GM19452 (cell line): Measurements from ENCODE around the gene KLHL3.
A peak's percentile ranks its signal among the peaks of the same experiment; 100 is the strongest.
"Not testable (repeated sequence)": the region's sequence is repeated elsewhere in the genome, so short reads cannot be mapped to it uniquely, and the experiment has no call there.

Experiments
- ATAC-seq: cut with Tn5 transposase; IDR thresholded peaks from one replicate; pipeline ENCODE4 v1.9.1; 2021; ENCODE audit not compliant: unreplicated experiment

Gene KLHL3

DNA sequence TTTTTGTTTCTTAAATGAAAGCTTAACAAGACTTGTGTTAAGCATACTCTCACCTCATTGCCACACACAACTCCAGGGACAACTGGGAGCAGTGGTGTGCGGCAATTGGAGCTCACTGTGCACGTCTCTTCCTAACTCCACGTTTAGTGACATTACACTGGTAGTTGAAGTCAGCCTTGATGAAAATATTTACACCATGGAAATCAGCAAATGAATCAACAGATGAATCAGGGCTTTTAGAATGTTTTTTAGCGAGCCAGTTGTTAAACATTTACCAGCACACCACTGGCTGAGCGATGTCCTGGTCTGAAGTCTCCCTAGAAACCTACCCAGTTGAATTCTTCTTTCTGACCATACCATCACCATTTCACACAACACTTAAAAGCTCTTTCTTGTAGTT is 67.3 kb downstream of the KLHL3 start:
- no peak for ATAC-seq

GRCh38 chr5:137667341-137667740 is 68.5 kb downstream of the KLHL3 start:
- no peak for ATAC-seq

GRCh38 chr5:137666901-137667300 is 69.0 kb downstream of the KLHL3 start:
- no peak for ATAC-seq

DNA sequence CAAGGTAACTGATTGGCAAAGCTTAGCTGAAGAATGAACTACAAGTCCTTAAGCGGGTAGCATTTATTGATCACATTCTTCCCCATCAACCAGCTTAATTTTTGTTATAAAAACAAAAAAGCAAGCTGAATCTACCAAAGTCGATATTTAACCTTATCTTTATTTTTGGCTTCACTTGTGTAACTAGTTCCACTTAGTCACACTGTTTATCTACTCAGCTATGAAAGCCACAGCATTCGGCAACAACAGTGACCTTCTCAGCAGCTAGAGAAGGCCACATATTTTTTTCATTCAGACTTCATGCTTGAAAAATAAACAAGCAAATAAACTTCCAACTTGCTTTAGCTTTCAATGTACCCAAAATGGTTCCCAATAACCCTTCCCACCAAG is 69.4 kb downstream of the KLHL3 start:
- ATAC-seq, result peak; percentile 41

- ATAC-seq, result peak; percentile 100
Measured at GRCh38 chr5:137665678-137666460, 70.0 kb downstream of the KLHL3 start.

DNA sequence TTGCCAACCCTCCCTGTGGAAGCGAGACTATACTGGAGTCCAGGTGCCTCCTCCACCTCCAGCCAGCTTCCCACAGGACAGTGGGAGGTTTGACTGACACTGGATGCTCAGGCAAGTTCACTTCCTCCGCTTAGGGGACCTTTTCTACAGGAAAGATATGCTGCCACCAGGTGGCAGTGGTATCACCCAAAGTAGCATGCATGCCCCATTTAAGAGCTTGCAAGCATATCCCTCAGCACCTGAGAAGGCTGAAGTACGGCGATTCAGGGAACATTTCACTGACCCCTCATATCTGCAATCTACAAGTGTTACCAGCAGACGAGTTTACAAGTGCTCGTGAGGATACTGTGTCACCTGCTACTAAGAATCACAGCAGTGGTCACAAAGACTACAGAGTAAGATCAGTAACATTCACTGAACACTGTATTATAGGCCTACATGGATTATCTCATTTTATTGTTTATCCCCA is 75.5 kb downstream of the KLHL3 start:
- ATAC-seq, result peak; percentile 90

- ATAC-seq, result no peak
Measured at GRCh38 chr5:137659209-137659608, 76.7 kb downstream of the KLHL3 start.

DNA sequence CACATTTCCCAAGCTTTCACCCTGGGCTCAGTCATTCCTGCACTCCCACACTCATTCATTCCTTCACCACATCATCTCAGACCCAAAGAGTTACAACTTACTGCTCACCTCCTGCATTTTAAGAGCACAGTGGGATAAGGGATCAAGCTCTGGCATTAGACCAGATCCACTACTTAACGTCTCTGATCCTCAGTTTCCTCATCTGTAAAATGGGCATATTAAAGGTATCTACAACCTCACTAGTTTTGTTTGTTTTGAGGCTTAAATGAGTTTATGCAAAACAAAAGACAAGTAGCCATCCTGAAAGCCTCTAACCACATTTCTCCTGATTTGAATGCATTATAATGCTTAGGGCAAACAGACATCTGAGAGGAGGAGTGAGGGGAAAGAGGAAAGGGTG is 77.6 kb downstream of the KLHL3 start:
- ATAC-seq, result no peak

GRCh38 chr5:137657073-137657472 is 78.8 kb downstream of the KLHL3 start:
- ATAC-seq, result no peak

- ATAC-seq, result no peak
Measured at GRCh38 chr5:137656558-137656957, 79.3 kb downstream of the KLHL3 start.

DNA sequence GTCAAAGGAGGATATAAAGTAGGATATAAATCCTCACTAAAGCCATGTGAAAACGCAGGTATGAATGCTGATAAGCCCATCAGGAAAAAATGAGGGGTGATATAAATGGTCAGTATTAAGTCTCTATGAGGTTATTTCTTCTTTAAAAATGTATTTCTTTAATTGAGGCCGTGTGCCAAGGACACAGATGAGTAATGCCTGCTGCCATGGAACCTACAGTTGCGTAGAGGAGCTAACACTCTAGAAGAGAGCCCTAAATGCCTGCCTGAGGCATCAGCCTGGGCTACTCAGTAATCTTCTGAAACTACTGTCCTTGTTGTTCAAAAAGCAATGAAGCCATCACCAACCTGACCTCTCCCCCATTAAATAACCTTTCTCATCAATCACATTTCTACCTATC is 84.9 kb downstream of the KLHL3 start:
- ATAC-seq, result no peak

DNA sequence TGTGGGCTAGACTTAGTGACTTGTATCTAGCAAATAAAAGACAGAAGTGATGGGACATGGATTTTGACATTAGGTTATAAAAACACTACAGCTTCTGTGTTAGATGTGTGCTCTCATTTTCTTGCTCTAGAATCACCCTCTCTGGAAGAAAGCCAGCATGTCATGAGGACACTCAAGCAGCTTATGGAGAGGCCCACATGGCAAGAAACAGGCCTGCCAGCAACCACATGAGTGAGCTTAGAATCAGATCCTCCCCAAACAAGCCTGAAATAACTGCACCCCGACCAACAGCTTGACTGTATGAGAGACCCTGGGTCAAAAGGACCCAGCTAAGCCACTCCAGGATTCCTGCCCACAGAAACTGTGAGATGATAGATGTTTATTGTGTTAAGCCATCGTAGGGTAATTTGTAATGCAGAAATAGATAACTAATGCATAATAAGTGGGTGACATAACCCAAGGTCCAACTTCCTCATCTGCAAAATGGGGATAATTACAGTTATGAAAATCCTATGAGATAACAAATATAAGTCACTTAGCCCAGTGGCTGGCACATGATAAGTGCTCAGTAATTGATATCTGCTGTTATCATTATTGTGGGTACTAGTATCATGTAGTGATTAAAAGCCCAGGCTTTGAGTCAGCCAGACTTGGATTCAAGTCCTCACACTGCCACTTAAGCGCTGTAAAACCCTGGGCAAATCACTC is 86.5 kb downstream of the KLHL3 start:
- ATAC-seq, result no peak

GRCh38 chr5:137648361-137648760 is 87.5 kb downstream of the KLHL3 start:
- ATAC-seq, result no peak

DNA sequence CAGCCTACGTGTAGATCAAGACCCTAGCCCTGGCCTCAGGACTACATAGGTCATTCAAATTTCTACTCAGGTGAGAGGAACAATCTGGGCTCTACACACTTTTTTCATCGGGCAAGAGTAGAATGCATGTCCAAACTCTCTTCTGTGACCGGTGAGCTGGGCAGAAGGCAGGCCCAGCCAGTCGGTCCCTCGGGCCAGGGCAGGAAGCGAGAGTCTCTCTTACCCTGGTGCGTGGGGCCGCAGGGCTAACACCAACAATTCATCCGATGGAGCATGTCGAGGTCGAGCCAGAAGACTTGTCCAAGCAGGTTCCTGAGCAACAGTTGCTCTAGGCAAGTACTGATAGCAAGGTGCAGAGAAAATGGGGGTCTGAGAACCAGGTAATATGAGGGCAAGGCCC is 88.5 kb downstream of the KLHL3 start:
- ATAC-seq, result no peak

DNA sequence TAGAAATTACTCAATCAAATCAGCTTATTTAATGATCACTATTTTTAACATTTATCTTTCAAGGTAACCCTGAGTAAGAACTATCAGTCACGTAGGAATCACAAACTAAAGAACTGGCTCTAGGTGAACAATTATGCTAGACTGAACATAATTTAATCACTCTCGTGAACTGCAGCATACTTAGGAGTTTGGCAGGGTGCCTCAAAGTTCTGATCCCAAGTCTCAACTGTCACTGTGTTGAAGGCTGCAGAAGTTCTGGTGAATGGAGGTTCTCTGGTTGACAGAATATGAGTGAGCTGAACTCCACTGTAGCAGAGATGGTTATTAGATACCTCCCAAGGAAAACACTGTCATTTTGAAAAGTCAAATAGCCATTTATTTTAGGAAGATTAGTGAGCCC is 89.1 kb downstream of the KLHL3 start:
- no peak for ATAC-seq

DNA sequence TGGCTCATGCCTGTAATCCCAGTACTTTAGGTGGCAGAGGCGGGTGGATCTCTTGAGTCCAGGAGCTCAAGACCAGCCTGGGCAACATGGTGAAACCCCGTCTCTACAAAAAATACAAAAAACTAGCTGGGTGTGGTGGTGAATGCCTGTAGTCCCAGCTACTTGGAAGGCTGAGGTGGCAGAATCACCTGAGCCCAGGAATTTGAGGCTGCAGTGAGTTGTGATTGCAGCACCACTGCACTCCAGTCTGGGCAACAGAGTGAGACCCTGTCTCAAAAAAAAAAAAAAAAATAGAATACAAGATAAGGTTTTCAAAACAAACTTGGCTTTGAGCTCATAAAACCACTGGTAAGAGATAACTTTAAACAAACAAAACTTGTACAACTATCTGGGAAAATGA is 92.8 kb downstream of the KLHL3 start:
- not testable (repeated sequence) for ATAC-seq

GRCh38 chr5:137642091-137642490 is 93.8 kb downstream of the KLHL3 start:
- no peak for ATAC-seq

DNA sequence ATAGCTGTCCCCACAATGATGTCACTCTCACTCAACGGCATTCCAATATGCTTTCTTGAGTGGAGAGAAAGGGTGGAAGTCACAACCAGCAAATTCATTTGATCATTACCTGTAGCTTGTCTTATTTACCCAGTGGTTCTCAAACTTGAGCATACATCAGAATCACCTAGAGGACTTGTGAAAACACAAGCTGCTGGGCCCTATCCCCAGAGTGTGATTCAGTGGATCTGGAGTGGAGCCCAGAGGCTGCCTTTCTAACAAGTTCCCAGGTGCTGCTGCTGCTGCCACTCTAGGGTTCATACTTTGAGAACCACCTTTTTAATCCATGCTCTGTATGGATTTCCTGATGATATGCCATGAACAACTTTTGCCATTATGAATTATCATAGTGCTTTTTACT is 94.7 kb downstream of the KLHL3 start:
- ATAC-seq, result no peak

DNA sequence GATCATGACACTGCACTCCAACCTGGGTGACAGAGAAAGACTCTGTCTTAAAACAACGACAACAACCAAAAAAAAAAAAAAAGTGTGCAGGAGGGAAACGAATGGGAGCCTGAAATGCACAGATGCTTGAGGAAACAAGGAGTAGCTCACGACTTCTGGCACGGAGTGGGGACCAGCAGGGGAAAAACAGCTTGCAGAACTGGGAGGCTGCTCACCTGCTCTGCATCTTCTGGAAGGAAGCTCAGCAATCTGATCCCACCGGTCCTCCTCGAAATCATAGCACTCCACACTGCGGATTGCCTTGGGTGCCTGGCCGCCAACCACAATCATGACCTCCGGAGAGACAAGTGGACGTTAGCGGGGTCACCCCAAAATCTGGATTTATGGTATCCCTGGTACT is 96.2 kb downstream of the KLHL3 start:
- no peak for ATAC-seq

- ATAC-seq, result no peak
Measured at GRCh38 chr5:137638841-137639240, 97.0 kb downstream of the KLHL3 start.

DNA sequence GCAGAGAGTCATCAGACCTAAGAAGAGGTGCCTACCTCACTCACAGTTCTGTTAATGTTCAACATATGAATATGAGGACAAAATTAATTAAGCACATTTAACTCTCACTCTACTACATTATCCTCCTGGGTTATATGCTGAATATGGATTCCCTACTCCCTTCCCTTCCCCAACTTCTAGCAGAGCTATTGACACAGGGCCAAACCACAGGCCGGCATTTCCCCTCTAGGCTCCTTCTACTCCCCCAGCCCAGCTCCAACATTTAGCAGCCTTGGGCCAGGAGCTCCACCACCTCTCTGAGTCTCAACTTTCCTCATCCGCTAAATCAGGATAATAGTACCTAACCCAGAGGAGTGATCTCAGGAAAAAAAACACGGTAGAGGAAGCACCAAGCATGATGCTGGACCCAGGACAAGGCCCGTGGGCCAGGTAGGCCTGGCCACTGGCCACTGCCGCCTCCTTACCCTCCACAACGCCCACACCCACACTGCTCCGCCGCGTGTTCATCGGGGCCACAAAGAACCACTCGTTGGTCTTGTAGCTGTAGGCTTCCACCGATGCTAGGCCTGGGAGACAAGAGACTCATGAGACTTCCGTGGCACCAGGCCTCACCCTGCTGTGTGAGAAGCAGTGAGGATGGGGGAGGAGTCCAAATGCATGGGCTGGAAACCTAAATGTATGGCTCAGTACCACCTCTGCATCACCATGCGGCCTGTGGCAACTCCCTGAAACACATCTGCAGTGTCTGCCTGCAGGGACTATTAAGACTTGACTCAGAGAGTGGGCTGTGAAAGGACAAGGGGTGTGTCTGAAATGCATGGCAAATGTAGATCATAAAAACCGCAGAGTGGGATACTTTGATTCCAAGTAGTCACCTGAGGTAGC is 98.8 kb downstream of the KLHL3 start:
- ATAC-seq, result no peak

GRCh38 chr5:137636099-137636498 is 99.8 kb downstream of the KLHL3 start:
- ATAC-seq, result no peak
